SK-N-SH (cell line): Measurements from ENCODE around the gene LIPN. TPM values are rescaled to one million over a fixed set of nuclear protein-coding genes. Genes with fewer than 3 reads are reported as not detected.

Experiments
- CTCF ChIA-PET: fragments of 300-600, 350-600 bp; formaldehyde crosslinking; extraction: SDS; loops from one replicate; lab custom pipeline; 2021; lab: Yijun Ruan, JAX
- POLR2A ChIA-PET: fragments of 350-600 bp; sonication (Branson Sonifier 250); formaldehyde crosslinking; extraction: SDS; loops from one replicate; lab custom pipeline; 2020; ENCODE audit warnings: antibody characterized with exemption, inconsistent platforms; lab: Yijun Ruan, JAX
- DNase-seq: peaks from one replicate; pipeline ENCODE4 v3.0.0; 2012
- H2AFZ ChIP-seq: fragments of 200-600 bp; sonication (generic); 2 replicates; pipeline ENCODE4 v1.8.1; 2016; ENCODE audit warnings: antibody characterized with exemption, mild to moderate bottlenecking, low read depth
- H3F3A ChIP-seq: fragments of 200-600 bp; sonication (generic); replicated peaks from 2 replicates; pipeline ENCODE3; 2016; ENCODE audit warnings: antibody characterized with exemption, mild to moderate bottlenecking; ENCODE audit not compliant: insufficient read depth
- H3K27ac ChIP-seq, 2 experiments: fragments of 200-500 bp in 1 of 2; fragments of 200-600 bp in 1 of 2; sonication (Bioruptor generic) in 1 of 2; sonication (generic), shearing (Covaris generic) in 1 of 2; 2 replicates each; pipeline versions ENCODE4 v1.5.1 to v1.6.1; 2014 to 2016; ENCODE audit warnings: low read depth in 2 of 2, inconsistent platforms in 1 of 2, low read length in 1 of 2, mild to moderate bottlenecking in 1 of 2, mixed read lengths in 1 of 2
- H3K27me3 ChIP-seq: fragments of 200-600 bp; sonication (generic), shearing (Covaris generic); 2 replicates; pipeline ENCODE4 v1.6.1; 2016; ENCODE audit warnings: mixed run types; ENCODE audit not compliant: insufficient read depth
- H3K36me3 ChIP-seq, 2 experiments: fragments of 200-500 bp in 1 of 2; fragments of 200-600 bp in 1 of 2; sonication (Bioruptor generic) in 1 of 2; sonication (generic) in 1 of 2; replicated peaks in 1 of 2; 2 replicates each; pipeline versions ENCODE3 to v1.5.1; 2014 to 2016; ENCODE audit warnings: low read length in 1 of 2, mild to moderate bottlenecking in 1 of 2; ENCODE audit not compliant: insufficient read depth in 2 of 2, control insufficient read depth in 1 of 2
- H3K4me1 ChIP-seq, 2 experiments: fragments of 200-500 bp in 1 of 2; fragments of 200-600 bp in 1 of 2; sonication (Bioruptor generic) in 1 of 2; sonication (generic), shearing (Covaris generic) in 1 of 2; 2 replicates each; pipeline versions ENCODE4 v1.5.1 to v1.6.1; 2014 to 2016; ENCODE audit warnings: low read depth in 1 of 2, low read length in 1 of 2, mixed run types in 1 of 2; ENCODE audit not compliant: insufficient read depth in 2 of 2, control insufficient read depth in 1 of 2
- H3K4me2 ChIP-seq: fragments of 200-600 bp; sonication (generic), shearing (Covaris generic); 2 replicates; pipeline ENCODE4 v1.6.1; 2017; ENCODE audit warnings: mixed run types
- H3K4me3 ChIP-seq, 2 experiments: fragments of 200-500 bp in 1 of 2; fragments of 200-600 bp in 1 of 2; sonication (Bioruptor generic) in 1 of 2; sonication (generic), shearing (Covaris generic) in 1 of 2; 2 replicates each; pipeline versions ENCODE4 v1.5.1 to v1.8.1; 2014 to 2016; ENCODE audit warnings: low read depth in 2 of 2, inconsistent platforms in 1 of 2, low read length in 1 of 2, mild to moderate bottlenecking in 1 of 2, mixed read lengths in 1 of 2, moderate library complexity in 1 of 2
- H3K79me2 ChIP-seq: fragments of 200-600 bp; sonication (generic); 2 replicates; pipeline ENCODE4 v1.8.1; 2017; ENCODE audit warnings: mild to moderate bottlenecking; ENCODE audit not compliant: insufficient read depth
- H3K9ac ChIP-seq: fragments of 200-600 bp; sonication (generic); 2 replicates; pipeline ENCODE4 v1.6.1; 2017; ENCODE audit warnings: mixed run types
- H3K9me2 ChIP-seq: fragments of 200-600 bp; sonication (generic); 2 replicates; pipeline ENCODE4 v1.6.1; 2017; ENCODE audit warnings: mixed run types
- H3K9me3 ChIP-seq: fragments of 200-600 bp; sonication (generic); 2 replicates; pipeline ENCODE4 v1.6.1; 2017; ENCODE audit warnings: mixed run types, mild to moderate bottlenecking, moderate library complexity
- H4K20me1 ChIP-seq: fragments of 200-600 bp; sonication (generic); 2 replicates; pipeline ENCODE4 v1.6.1; 2017; ENCODE audit warnings: mild to moderate bottlenecking, mixed run types; ENCODE audit not compliant: insufficient read depth
- EZH2phosphoT487 ChIP-seq: fragments of 200-600 bp; sonication (generic); IDR thresholded peaks from 2 replicates; pipeline ENCODE4 v1.6.1; 2017; ENCODE audit warnings: low read depth, mixed run types, mild to moderate bottlenecking, antibody characterized with exemption, moderate library complexity, borderline replicate concordance
- MXI1 ChIP-seq: IDR thresholded peaks from 2 replicates; pipeline ENCODE4 v1.6.1; 2012; ENCODE audit warnings: mild to moderate bottlenecking, low read depth, low read length, improper control_type of control experiment
- NRF1 ChIP-seq: IDR thresholded peaks from 2 replicates; pipeline ENCODE4 v1.6.1; 2012; ENCODE audit warnings: low read depth, mild to moderate bottlenecking, low read length
- POLR2AphosphoS5 ChIP-seq: IDR thresholded peaks from 2 replicates; pipeline ENCODE4 v1.6.1; 2012; ENCODE audit warnings: low read depth, low read length
- RAD21 ChIP-seq: IDR thresholded peaks from 2 replicates; pipeline ENCODE4 v1.6.1; 2012; ENCODE audit warnings: mild to moderate bottlenecking, low read length
- RCOR1 ChIP-seq: fragments of 150-350 bp; IDR thresholded peaks from 2 replicates; pipeline ENCODE4 v1.6.1; 2017; ENCODE audit warnings: antibody characterized with exemption, low read length
- SMC3 ChIP-seq: IDR thresholded peaks from 2 replicates; pipeline ENCODE4 v1.6.1; 2012; ENCODE audit warnings: low read depth, low read length, improper control_type of control experiment
- TCF12 ChIP-seq: IDR thresholded peaks from 2 replicates; pipeline ENCODE4 v1.4.0; 2012
- TEAD4 ChIP-seq: IDR thresholded peaks from 2 replicates; pipeline ENCODE4 v1.4.0; 2012; ENCODE audit warnings: mild to moderate bottlenecking, borderline replicate concordance; ENCODE audit not compliant: insufficient read depth
- WGBS: methylation state at CpG from one replicate; pipeline ENCODE4 v1.1.6; 2017; ENCODE audit warnings: low lambda C conversion rate; 5-methylcytosine and 5-hydroxymethylcytosine counted together
- polyA plus RNA-seq, 3 experiments: library from polyadenylated mRNA; depleted of rRNA; stranded (reverse); fragments of >200 nt; gene quantifications; 2 replicates each; pipeline ENCODE4 v1.2.3, GENCODE V29; 2012
- TF ChIP-seq, protein P1 (sequence below): fragments of 150-350 bp; IDR thresholded peaks from 2 replicates; pipeline ENCODE4 v1.6.1; 2017; ENCODE audit warnings: antibody characterized with exemption, low read length, low read depth, borderline replicate concordance
- TF ChIP-seq, protein P2 (sequence below): IDR thresholded peaks from 2 replicates; pipeline ENCODE4 v1.6.1; 2012; ENCODE audit warnings: mild to moderate bottlenecking, low read depth, low read length, moderate library complexity
- TF ChIP-seq, protein P3 (sequence below): fragments of 200-600 bp; sonication (generic); IDR thresholded peaks from 2 replicates; pipeline ENCODE4 v1.6.1; 2017; ENCODE audit warnings: antibody characterized with exemption, mild to moderate bottlenecking, moderate library complexity
- TF ChIP-seq, protein P4 (sequence below): fragments of 150-350 bp; IDR thresholded peaks from 2 replicates; pipeline ENCODE4 v1.6.1; 2016; ENCODE audit warnings: mild to moderate bottlenecking, low read depth, low read length
- TF ChIP-seq, protein P5 (sequence below): IDR thresholded peaks from 2 replicates; pipeline ENCODE4 v1.4.0; 2012; ENCODE audit warnings: low read depth, borderline replicate concordance
- TF ChIP-seq, protein P6 (sequence below): IDR thresholded peaks from 2 replicates; pipeline ENCODE4 v1.4.0; 2012; ENCODE audit warnings: low read depth, borderline replicate concordance

Gene LIPN
- polyA plus RNA-seq, 1 of the 3 experiments (the other 2 are of a cell fraction) = not detected

DNA sequence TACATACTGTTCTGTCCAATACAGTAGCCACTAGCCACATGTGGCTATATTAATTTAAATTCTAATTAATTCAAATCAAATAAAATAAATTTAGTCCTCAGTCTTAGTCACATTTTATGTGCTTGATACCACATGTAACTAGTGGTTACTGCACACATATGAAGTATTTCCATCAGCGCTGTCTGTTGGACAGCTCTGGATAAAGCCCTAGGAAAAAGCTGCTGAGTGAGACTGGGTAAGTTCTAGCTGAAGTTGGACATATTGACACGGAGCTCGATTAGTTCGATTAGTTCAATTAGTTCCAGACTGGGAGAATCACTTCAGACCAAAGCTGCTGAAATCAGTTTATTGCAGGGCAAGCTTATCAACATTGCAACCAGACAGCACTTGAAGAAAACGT lies 27.6 kb downstream of the LIPN start:
- CTCF ChIA-PET = interaction anchor here (0.9 to 1.3 kb wide), 3 partner anchors 8 to 222 kb away, joined by 3 to 5 read pairs (median 3); no protein-coding TSS in a partner anchor
- no peak for TF ChIP-seq TCF12
- TF ChIP-seq, protein P1, sequence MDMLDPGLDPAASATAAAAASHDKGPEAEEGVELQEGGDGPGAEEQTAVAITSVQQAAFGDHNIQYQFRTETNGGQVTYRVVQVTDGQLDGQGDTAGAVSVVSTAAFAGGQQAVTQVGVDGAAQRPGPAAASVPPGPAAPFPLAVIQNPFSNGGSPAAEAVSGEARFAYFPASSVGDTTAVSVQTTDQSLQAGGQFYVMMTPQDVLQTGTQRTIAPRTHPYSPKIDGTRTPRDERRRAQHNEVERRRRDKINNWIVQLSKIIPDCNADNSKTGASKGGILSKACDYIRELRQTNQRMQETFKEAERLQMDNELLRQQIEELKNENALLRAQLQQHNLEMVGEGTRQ = no peak
- TF ChIP-seq MXI1 = no peak
- TF ChIP-seq NRF1 = no peak
- TF ChIP-seq, protein P2, sequence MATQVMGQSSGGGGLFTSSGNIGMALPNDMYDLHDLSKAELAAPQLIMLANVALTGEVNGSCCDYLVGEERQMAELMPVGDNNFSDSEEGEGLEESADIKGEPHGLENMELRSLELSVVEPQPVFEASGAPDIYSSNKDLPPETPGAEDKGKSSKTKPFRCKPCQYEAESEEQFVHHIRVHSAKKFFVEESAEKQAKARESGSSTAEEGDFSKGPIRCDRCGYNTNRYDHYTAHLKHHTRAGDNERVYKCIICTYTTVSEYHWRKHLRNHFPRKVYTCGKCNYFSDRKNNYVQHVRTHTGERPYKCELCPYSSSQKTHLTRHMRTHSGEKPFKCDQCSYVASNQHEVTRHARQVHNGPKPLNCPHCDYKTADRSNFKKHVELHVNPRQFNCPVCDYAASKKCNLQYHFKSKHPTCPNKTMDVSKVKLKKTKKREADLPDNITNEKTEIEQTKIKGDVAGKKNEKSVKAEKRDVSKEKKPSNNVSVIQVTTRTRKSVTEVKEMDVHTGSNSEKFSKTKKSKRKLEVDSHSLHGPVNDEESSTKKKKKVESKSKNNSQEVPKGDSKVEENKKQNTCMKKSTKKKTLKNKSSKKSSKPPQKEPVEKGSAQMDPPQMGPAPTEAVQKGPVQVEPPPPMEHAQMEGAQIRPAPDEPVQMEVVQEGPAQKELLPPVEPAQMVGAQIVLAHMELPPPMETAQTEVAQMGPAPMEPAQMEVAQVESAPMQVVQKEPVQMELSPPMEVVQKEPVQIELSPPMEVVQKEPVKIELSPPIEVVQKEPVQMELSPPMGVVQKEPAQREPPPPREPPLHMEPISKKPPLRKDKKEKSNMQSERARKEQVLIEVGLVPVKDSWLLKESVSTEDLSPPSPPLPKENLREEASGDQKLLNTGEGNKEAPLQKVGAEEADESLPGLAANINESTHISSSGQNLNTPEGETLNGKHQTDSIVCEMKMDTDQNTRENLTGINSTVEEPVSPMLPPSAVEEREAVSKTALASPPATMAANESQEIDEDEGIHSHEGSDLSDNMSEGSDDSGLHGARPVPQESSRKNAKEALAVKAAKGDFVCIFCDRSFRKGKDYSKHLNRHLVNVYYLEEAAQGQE = no peak
- no peak for TF ChIP-seq POLR2AphosphoS5
- no peak for TF ChIP-seq SMC3
- no peak for TF ChIP-seq EZH2phosphoT487
- no peak for TF ChIP-seq TEAD4
- no peak for TF ChIP-seq RAD21
- TF ChIP-seq, protein P3, sequence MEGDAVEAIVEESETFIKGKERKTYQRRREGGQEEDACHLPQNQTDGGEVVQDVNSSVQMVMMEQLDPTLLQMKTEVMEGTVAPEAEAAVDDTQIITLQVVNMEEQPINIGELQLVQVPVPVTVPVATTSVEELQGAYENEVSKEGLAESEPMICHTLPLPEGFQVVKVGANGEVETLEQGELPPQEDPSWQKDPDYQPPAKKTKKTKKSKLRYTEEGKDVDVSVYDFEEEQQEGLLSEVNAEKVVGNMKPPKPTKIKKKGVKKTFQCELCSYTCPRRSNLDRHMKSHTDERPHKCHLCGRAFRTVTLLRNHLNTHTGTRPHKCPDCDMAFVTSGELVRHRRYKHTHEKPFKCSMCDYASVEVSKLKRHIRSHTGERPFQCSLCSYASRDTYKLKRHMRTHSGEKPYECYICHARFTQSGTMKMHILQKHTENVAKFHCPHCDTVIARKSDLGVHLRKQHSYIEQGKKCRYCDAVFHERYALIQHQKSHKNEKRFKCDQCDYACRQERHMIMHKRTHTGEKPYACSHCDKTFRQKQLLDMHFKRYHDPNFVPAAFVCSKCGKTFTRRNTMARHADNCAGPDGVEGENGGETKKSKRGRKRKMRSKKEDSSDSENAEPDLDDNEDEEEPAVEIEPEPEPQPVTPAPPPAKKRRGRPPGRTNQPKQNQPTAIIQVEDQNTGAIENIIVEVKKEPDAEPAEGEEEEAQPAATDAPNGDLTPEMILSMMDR = no peak
- TF ChIP-seq, protein P4, sequence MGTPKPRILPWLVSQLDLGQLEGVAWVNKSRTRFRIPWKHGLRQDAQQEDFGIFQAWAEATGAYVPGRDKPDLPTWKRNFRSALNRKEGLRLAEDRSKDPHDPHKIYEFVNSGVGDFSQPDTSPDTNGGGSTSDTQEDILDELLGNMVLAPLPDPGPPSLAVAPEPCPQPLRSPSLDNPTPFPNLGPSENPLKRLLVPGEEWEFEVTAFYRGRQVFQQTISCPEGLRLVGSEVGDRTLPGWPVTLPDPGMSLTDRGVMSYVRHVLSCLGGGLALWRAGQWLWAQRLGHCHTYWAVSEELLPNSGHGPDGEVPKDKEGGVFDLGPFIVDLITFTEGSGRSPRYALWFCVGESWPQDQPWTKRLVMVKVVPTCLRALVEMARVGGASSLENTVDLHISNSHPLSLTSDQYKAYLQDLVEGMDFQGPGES = no peak
- TF ChIP-seq, protein P5, sequence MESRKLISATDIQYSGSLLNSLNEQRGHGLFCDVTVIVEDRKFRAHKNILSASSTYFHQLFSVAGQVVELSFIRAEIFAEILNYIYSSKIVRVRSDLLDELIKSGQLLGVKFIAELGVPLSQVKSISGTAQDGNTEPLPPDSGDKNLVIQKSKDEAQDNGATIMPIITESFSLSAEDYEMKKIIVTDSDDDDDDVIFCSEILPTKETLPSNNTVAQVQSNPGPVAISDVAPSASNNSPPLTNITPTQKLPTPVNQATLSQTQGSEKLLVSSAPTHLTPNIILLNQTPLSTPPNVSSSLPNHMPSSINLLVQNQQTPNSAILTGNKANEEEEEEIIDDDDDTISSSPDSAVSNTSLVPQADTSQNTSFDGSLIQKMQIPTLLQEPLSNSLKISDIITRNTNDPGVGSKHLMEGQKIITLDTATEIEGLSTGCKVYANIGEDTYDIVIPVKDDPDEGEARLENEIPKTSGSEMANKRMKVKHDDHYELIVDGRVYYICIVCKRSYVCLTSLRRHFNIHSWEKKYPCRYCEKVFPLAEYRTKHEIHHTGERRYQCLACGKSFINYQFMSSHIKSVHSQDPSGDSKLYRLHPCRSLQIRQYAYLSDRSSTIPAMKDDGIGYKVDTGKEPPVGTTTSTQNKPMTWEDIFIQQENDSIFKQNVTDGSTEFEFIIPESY = no peak
- TF ChIP-seq, protein P6, sequence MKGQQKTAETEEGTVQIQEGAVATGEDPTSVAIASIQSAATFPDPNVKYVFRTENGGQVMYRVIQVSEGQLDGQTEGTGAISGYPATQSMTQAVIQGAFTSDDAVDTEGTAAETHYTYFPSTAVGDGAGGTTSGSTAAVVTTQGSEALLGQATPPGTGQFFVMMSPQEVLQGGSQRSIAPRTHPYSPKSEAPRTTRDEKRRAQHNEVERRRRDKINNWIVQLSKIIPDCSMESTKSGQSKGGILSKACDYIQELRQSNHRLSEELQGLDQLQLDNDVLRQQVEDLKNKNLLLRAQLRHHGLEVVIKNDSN = no peak
- TF ChIP-seq RCOR1 = no peak
- no peaks in the 10 kb centered on the region for H3F3A ChIP-seq
- no peak overlapping the region for H3K9ac ChIP-seq
- POLR2A ChIA-PET = no interaction called here
- no peaks in the 10 kb centered on the region for H3K27me3 ChIP-seq
- no peak overlapping the region for H2AFZ ChIP-seq
- 83% methylated on average over 5 of the region's 5 CpGs for WGBS
- no peaks in the 10 kb centered on the region for H3K9me3 ChIP-seq
- no peaks in the 10 kb centered on the region for H3K4me1 ChIP-seq
- H4K20me1 ChIP-seq = no peaks in the 10 kb centered on the region
- no peak overlapping the region for H3K4me2 ChIP-seq
- no peaks in the 10 kb centered on the region for H3K36me3 ChIP-seq
- no peaks in the 10 kb centered on the region for H3K79me2 ChIP-seq
- no peak overlapping the region for H3K27ac ChIP-seq
- no peak for DNase-seq
- no peak overlapping the region for H3K4me3 ChIP-seq
- no peaks in the 10 kb centered on the region for H3K9me2 ChIP-seq
